Loucy (cell line): ENCODE data around the gene TEAD3.

Experiments used
- H2AFZ ChIP-seq: fragments of 200-600 bp; sonication (generic); 2 replicates; pipeline ENCODE4 v1.6.0; 2016; ENCODE audit warnings: antibody characterized with exemption, mild to moderate bottlenecking, low read length, moderate library complexity
- H3F3A ChIP-seq: fragments of 200-600 bp; 2 replicates; pipeline ENCODE4 v1.6.0; 2016; ENCODE audit warnings: antibody characterized with exemption, low read depth, mild to moderate bottlenecking
- H3K27me3 ChIP-seq: fragments of 200-600 bp; sonication (generic); 2 replicates; pipeline ENCODE4 v1.6.1; 2014; ENCODE audit warnings: low read length, mild to moderate bottlenecking; ENCODE audit not compliant: insufficient read depth, poor library complexity, severe bottlenecking
- H3K36me3 ChIP-seq: fragments of 200-600 bp; sonication (generic); 2 replicates; pipeline ENCODE4 v1.6.1; 2016; ENCODE audit warnings: low read length; ENCODE audit not compliant: insufficient read depth
- H3K4me1 ChIP-seq: fragments of 200-600 bp; sonication (generic); 2 replicates; pipeline ENCODE4 v1.5.1; 2014; ENCODE audit warnings: low read length, mild to moderate bottlenecking; ENCODE audit not compliant: insufficient read depth, poor library complexity, severe bottlenecking
- H3K4me2 ChIP-seq: fragments of 200-600 bp; sonication (generic); 2 replicates; pipeline ENCODE4 v1.6.0; 2014; ENCODE audit warnings: antibody characterized with exemption, low read length, low read depth, mild to moderate bottlenecking; ENCODE audit not compliant: poor library complexity, severe bottlenecking
- H3K4me3 ChIP-seq: fragments of 200-600 bp; sonication (generic); 2 replicates; pipeline ENCODE4 v1.5.1; 2014; ENCODE audit warnings: low read length, mild to moderate bottlenecking, mixed read lengths; ENCODE audit not compliant: poor library complexity, severe bottlenecking
- H3K79me2 ChIP-seq: fragments of 200-600 bp; sonication (generic); 2 replicates; pipeline ENCODE4 v1.6.1; 2014; ENCODE audit warnings: low read length; ENCODE audit not compliant: insufficient read depth
- H3K9ac ChIP-seq: fragments of 200-600 bp; sonication (generic); 2 replicates; pipeline ENCODE4 v1.6.0; 2014; ENCODE audit warnings: mild to moderate bottlenecking, low read depth, low read length, moderate library complexity; ENCODE audit not compliant: poor library complexity, severe bottlenecking
- H3K9me2 ChIP-seq: fragments of 200-600 bp; sonication (generic); replicated peaks from 2 replicates; pipeline ENCODE4 v1.6.1; 2016; ENCODE audit warnings: low read depth, low read length, mixed read lengths
- H3K9me3 ChIP-seq: fragments of 200-600 bp; sonication (generic); 2 replicates; pipeline ENCODE4 v1.6.1; 2014; ENCODE audit warnings: mild to moderate bottlenecking, antibody characterized with exemption, low read length, low read depth; ENCODE audit not compliant: insufficient read depth
- H4K20me1 ChIP-seq: fragments of 200-600 bp; sonication (generic); 2 replicates; pipeline ENCODE4 v1.6.0; 2014; ENCODE audit warnings: antibody characterized with exemption, low read length, mild to moderate bottlenecking; ENCODE audit not compliant: insufficient read depth, poor library complexity, severe bottlenecking
- EZH2phosphoT487 ChIP-seq: fragments of 200-600 bp; IDR thresholded peaks from 2 replicates; pipeline ENCODE4 v1.6.1; 2018; ENCODE audit warnings: antibody characterized with exemption, mild to moderate bottlenecking, moderate library complexity, borderline replicate concordance
- TF ChIP-seq, protein P1 (sequence below): fragments of 200-600 bp; sonication (generic); conservative IDR thresholded peaks from 2 replicates; pipeline ENCODE4 v1.5.1; 2014; ENCODE audit warnings: mild to moderate bottlenecking, antibody characterized with exemption, low read length

TEAD3 gene

DNA sequence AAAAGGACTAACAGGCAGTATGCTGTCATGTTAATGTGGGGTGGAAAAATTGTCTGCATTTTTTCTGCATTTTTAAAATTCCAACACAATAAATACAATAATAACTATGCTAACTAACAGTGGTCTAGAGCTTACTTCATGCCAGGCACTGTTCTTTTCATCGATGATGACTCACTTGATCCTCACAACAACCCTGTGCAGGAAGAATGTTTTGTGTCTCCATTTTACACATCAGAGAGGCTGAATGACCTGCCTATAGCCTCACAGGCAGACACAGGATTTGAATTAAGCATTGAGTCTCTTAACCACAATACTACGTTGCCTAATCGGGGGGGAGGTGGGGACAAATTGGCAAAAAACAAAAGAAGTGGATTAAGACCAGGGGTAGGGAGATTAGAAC lies 71.6 kb downstream of the TEAD3 start:
- no peaks in the 10 kb centered on the region for H4K20me1 ChIP-seq
- TF ChIP-seq, protein P1, sequence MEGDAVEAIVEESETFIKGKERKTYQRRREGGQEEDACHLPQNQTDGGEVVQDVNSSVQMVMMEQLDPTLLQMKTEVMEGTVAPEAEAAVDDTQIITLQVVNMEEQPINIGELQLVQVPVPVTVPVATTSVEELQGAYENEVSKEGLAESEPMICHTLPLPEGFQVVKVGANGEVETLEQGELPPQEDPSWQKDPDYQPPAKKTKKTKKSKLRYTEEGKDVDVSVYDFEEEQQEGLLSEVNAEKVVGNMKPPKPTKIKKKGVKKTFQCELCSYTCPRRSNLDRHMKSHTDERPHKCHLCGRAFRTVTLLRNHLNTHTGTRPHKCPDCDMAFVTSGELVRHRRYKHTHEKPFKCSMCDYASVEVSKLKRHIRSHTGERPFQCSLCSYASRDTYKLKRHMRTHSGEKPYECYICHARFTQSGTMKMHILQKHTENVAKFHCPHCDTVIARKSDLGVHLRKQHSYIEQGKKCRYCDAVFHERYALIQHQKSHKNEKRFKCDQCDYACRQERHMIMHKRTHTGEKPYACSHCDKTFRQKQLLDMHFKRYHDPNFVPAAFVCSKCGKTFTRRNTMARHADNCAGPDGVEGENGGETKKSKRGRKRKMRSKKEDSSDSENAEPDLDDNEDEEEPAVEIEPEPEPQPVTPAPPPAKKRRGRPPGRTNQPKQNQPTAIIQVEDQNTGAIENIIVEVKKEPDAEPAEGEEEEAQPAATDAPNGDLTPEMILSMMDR: no peak
- no peak for TF ChIP-seq EZH2phosphoT487
- no peaks in the 10 kb centered on the region for H3K4me1 ChIP-seq
- peaks cover 4% of the 10 kb centered on the region; the same call in 1 of the 2 replicates for H3K9me3 ChIP-seq
- H3F3A ChIP-seq: no peaks in the 10 kb centered on the region
- H3K9me2 ChIP-seq: no peaks in the 10 kb centered on the region
- no peaks in the 10 kb centered on the region for H3K79me2 ChIP-seq
- H3K4me2 ChIP-seq: no peak overlapping the region
- H3K36me3 ChIP-seq: peaks cover 3% of the 10 kb centered on the region; the same call in 1 of the 2 replicates
- H3K4me3 ChIP-seq: no peak overlapping the region
- no peak overlapping the region for H2AFZ ChIP-seq
- no peak overlapping the region for H3K9ac ChIP-seq
- no peaks in the 10 kb centered on the region for H3K27me3 ChIP-seq
